Nephron (organoid): ENCODE measurements around the gene XYLB.

Experiments
- H3K27ac Mint-ChIP-seq, 3 experiments: 2 replicates each; pipeline ENCODE4 v1.8.0; 2020; ENCODE audit warnings: mixed read lengths in 3 of 3, mild to moderate bottlenecking in 2 of 3, moderate library complexity in 1 of 3
- H3K27me3 Mint-ChIP-seq: 2 replicates; pipeline ENCODE4 v1.8.0; 2021; ENCODE audit warnings: low read depth, mild to moderate bottlenecking, moderate library complexity, mixed read lengths
- H3K36me3 Mint-ChIP-seq: 2 replicates; pipeline ENCODE4 v1.8.0; 2020; ENCODE audit warnings: low read depth, mixed read lengths
- H3K4me1 Mint-ChIP-seq: 2 replicates; pipeline ENCODE4 v1.8.0; 2020; ENCODE audit warnings: mixed read lengths
- H3K4me3 Mint-ChIP-seq, 3 experiments: 2 replicates each; pipeline ENCODE4 v1.8.0; 2020; ENCODE audit warnings: mild to moderate bottlenecking in 3 of 3, mixed read lengths in 3 of 3, moderate library complexity in 2 of 3
- H3K9me3 Mint-ChIP-seq: 2 replicates; pipeline ENCODE4 v1.8.0; 2020; ENCODE audit warnings: mixed read lengths
- CTCF ChIP-seq, 3 experiments: fragments of 200-600 bp; sonication (generic); IDR thresholded peaks; one replicate each; pipeline ENCODE4 v1.5.0; 2021; ENCODE audit warnings: antibody characterized with exemption in 3 of 3; ENCODE audit not compliant: unreplicated experiment in 3 of 3

The XYLB gene

GRCh38 chr3:38345879-38346586 is 552 bp upstream of the XYLB start:
- TF ChIP-seq CTCF (IDR thresholded peaks at IDR 0.05; ENCODE audit: unreplicated experiment in 3 of 3), result no peak
- peak overlapping the region; percentile 84 to 90 (median 89) for H3K4me3 Mint-ChIP-seq

GRCh38 chr3:38347421-38348200 is 1.0 kb downstream of the XYLB start:
- Mint-ChIP-seq H3K4me1 (no peaks in the 10 kb centered on the region), H3K27ac (no peak overlapping the region), H3K36me3 (peaks cover 16% of the 10 kb centered on the region), H3K27me3 (peaks cover 17% of the 10 kb centered on the region), H3K9me3 (peaks cover 4% of the 10 kb centered on the region), H3K4me3 (peak overlapping the region in 1 of 3 experiments; percentile 84)
- no peak for TF ChIP-seq CTCF (IDR thresholded peaks at IDR 0.05; ENCODE audit: unreplicated experiment in 3 of 3)

More at GRCh38 chr3:38345879-38346586, 552 bp upstream of the XYLB start:
- H3K27ac Mint-ChIP-seq, result peak overlapping the region in 1 of 3 experiments; percentile 63
- peaks cover 17% of the 10 kb centered on the region for H3K27me3 Mint-ChIP-seq
- no peaks in the 10 kb centered on the region for H3K4me1 Mint-ChIP-seq
- H3K9me3 Mint-ChIP-seq, result peaks cover 4% of the 10 kb centered on the region
- H3K36me3 Mint-ChIP-seq, result no peaks in the 10 kb centered on the region

- peaks cover 20% of the 10 kb centered on the region for H3K36me3 Mint-ChIP-seq
- no peak overlapping the region for H3K27ac Mint-ChIP-seq
- H3K9me3 Mint-ChIP-seq, result peaks cover 1% of the 10 kb centered on the region
- no peak overlapping the region for H3K4me3 Mint-ChIP-seq
- no peak for TF ChIP-seq CTCF (IDR thresholded peaks at IDR 0.05; ENCODE audit: unreplicated experiment in 3 of 3)
- no peaks in the 10 kb centered on the region for H3K4me1 Mint-ChIP-seq
- H3K27me3 Mint-ChIP-seq, result peaks cover 14% of the 10 kb centered on the region
Observed at GRCh38 chr3:38348903-38349302, 2.3 kb downstream of the XYLB start.

GRCh38 chr3:38349684-38350359 is 3.2 kb downstream of the XYLB start:
- H3K27ac Mint-ChIP-seq, result no peak overlapping the region
- TF ChIP-seq CTCF (IDR thresholded peaks at IDR 0.05; ENCODE audit: unreplicated experiment in 3 of 3), result no peak
- H3K4me3 Mint-ChIP-seq, result no peak overlapping the region
- H3K9me3 Mint-ChIP-seq, result no peaks in the 10 kb centered on the region
- H3K27me3 Mint-ChIP-seq, result peaks cover 10% of the 10 kb centered on the region
- peaks cover 21% of the 10 kb centered on the region for H3K36me3 Mint-ChIP-seq
- peaks cover 1% of the 10 kb centered on the region for H3K4me1 Mint-ChIP-seq

- H3K4me3 Mint-ChIP-seq, result no peak overlapping the region
Observed at GRCh38 chr3:38353151-38353550, 6.6 kb downstream of the XYLB start.

More at GRCh38 chr3:38353151-38353550, 6.6 kb downstream of the XYLB start:
- H3K27ac Mint-ChIP-seq, result no peak overlapping the region
- H3K4me1 Mint-ChIP-seq, result peaks cover 3% of the 10 kb centered on the region
- no peak for TF ChIP-seq CTCF (IDR thresholded peaks at IDR 0.05; ENCODE audit: unreplicated experiment in 3 of 3)
- peaks cover 33% of the 10 kb centered on the region for H3K36me3 Mint-ChIP-seq
- H3K9me3 Mint-ChIP-seq, result no peaks in the 10 kb centered on the region
- H3K27me3 Mint-ChIP-seq, result peaks cover 2% of the 10 kb centered on the region
